Mesothelial cell of epicardium (in vitro differentiated cells): ENCODE measurements around the gene DFFB. TPM values are rescaled to one million over a fixed set of nuclear protein-coding genes. Genes with fewer than 3 reads are reported as not detected.

Experiments
- DNase-seq, 2 experiments: peaks; one replicate each; pipeline ENCODE4 v3.0.0; 2021; ENCODE audit warnings: low spot score in 2 of 2; ENCODE audit not compliant: unreplicated experiment in 2 of 2
- H3K27ac Mint-ChIP-seq: 2 replicates; pipeline ENCODE4 v1.8.0; 2021; ENCODE audit warnings: mixed read lengths
- H3K27me3 Mint-ChIP-seq: 2 replicates; pipeline ENCODE4 v1.8.0; 2021; ENCODE audit warnings: low read depth, mixed read lengths
- H3K36me3 Mint-ChIP-seq: 2 replicates; pipeline ENCODE4 v1.8.0; 2021; ENCODE audit warnings: mixed read lengths
- H3K4me1 Mint-ChIP-seq: 2 replicates; pipeline ENCODE4 v1.8.0; 2021; ENCODE audit warnings: mixed read lengths
- H3K4me3 Mint-ChIP-seq: 2 replicates; pipeline ENCODE4 v1.8.0; 2021; ENCODE audit warnings: mild to moderate bottlenecking, moderate library complexity, mixed read lengths
- H3K9me3 Mint-ChIP-seq: 2 replicates; pipeline ENCODE4 v1.8.0; 2021; ENCODE audit warnings: mixed read lengths
- total RNA-seq: library from RNA; stranded (reverse); gene quantifications from 3 replicates; pipeline ENCODE4 v1.2.1, GENCODE V29; 2021
- TF ChIP-seq, protein P1 (sequence below): fragments of 200-600 bp; sonication (generic); IDR thresholded peaks from one replicate; pipeline ENCODE4 v1.5.0; 2021; ENCODE audit warnings: antibody characterized with exemption; ENCODE audit not compliant: unreplicated experiment

Gene DFFB
- total RNA-seq, 1 donor from 2014 or later, result 11.0 TPM

DNA sequence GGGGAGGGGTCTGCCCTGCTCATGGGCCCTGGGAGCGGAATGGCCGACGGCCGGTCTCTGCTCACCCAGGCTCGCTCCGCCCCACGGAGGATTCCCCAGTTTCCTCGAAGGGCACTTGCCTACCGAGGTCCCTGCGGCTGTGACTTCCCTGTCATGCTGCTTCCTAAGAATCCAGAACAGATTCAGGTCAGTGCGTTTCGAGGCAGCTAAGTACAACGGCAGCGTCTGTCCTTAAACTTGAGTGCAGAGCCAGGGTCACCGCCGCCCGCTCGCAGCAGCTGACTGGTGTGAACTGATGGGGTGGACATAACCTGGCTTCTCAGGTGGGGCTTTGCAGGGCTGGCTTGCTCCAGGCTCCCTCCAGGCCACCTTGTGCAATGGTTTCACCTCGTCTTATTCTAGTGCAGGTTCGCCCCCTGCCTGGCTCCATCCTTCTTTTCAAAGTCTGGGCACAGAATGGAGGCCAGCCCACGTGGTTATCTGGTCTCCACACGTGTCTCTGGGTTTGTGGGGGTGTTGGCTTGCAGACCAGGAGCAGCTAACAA lies 50.4 kb downstream of the DFFB start:
- Mint-ChIP-seq H3K9me3 (no peaks in the 10 kb centered on the region), H3K4me1 (peaks cover 6% of the 10 kb centered on the region), H3K36me3 (no peaks in the 10 kb centered on the region), H3K4me3 (no peak overlapping the region), H3K27ac (no peak overlapping the region), H3K27me3 (peaks cover 34% of the 10 kb centered on the region)
- DNase-seq, result no peak
- TF ChIP-seq, protein P1, sequence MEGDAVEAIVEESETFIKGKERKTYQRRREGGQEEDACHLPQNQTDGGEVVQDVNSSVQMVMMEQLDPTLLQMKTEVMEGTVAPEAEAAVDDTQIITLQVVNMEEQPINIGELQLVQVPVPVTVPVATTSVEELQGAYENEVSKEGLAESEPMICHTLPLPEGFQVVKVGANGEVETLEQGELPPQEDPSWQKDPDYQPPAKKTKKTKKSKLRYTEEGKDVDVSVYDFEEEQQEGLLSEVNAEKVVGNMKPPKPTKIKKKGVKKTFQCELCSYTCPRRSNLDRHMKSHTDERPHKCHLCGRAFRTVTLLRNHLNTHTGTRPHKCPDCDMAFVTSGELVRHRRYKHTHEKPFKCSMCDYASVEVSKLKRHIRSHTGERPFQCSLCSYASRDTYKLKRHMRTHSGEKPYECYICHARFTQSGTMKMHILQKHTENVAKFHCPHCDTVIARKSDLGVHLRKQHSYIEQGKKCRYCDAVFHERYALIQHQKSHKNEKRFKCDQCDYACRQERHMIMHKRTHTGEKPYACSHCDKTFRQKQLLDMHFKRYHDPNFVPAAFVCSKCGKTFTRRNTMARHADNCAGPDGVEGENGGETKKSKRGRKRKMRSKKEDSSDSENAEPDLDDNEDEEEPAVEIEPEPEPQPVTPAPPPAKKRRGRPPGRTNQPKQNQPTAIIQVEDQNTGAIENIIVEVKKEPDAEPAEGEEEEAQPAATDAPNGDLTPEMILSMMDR, result no peak

DNA sequence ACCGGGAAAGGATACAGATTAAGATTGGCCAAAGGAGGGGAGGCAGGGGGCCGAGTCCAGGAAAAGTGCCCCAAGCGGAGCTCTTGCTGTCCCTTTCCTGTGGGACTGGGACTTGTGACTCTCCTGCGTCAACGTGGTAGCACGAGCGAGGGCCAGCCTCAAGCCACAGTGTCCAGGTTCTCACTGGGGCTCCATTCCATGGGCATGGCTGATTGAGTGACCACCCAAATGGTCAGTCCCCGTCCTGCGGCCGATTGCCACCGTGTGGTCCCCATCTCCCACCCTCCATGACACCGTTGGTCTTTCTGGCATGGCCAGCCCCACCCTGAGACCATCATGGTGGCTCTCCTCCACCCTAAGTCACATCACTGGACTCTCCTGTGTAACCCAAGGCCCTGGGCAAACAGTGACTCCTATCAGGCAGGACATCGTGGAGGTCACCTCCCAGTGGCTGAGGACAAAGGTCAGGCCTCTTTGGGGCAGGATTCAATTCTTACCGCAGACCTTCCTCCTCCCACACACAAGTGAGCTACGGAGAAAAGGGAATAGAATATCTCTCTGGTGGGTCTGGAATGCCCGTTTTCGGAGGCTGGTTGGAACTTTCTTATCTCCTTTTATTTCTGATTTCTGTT lies 51.7 kb downstream of the DFFB start:
- Mint-ChIP-seq H3K4me1 (peaks cover 4% of the 10 kb centered on the region), H3K4me3 (no peak overlapping the region), H3K27ac (no peak overlapping the region)

DNA sequence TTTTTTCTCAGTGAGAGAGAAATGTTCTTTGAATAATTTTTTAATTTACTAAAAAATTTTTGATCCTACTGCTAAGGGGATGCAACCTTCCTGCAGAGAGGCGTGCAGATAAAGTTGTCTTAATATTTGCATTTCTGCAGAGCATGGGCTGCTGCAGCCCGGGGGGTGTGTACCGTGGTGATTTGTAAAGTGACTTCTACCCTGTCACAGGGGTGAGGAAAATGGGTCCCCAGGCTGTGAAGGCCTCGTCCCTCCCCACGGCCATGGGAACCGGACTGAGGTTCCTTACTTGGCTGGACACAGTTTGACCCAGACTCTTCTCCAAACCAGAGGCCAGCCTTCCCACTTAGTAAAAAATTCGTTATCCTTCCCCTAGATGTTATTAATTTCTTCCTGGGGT lies 52.3 kb downstream of the DFFB start:
- Mint-ChIP-seq H3K9me3 (no peaks in the 10 kb centered on the region), H3K27me3 (peaks cover 34% of the 10 kb centered on the region), H3K27ac (no peak overlapping the region), H3K36me3 (no peaks in the 10 kb centered on the region), H3K4me1 (peaks cover 4% of the 10 kb centered on the region), H3K4me3 (no peak overlapping the region)
- DNase-seq, result no peak
- TF ChIP-seq, protein P1, result no peak

More for the DNA sequence above, 51.7 kb downstream of the DFFB start:
- Mint-ChIP-seq H3K27me3 (peaks cover 34% of the 10 kb centered on the region), H3K36me3 (no peaks in the 10 kb centered on the region), H3K9me3 (no peaks in the 10 kb centered on the region)
- no peak for DNase-seq
- TF ChIP-seq, protein P1, result no peak

DNA sequence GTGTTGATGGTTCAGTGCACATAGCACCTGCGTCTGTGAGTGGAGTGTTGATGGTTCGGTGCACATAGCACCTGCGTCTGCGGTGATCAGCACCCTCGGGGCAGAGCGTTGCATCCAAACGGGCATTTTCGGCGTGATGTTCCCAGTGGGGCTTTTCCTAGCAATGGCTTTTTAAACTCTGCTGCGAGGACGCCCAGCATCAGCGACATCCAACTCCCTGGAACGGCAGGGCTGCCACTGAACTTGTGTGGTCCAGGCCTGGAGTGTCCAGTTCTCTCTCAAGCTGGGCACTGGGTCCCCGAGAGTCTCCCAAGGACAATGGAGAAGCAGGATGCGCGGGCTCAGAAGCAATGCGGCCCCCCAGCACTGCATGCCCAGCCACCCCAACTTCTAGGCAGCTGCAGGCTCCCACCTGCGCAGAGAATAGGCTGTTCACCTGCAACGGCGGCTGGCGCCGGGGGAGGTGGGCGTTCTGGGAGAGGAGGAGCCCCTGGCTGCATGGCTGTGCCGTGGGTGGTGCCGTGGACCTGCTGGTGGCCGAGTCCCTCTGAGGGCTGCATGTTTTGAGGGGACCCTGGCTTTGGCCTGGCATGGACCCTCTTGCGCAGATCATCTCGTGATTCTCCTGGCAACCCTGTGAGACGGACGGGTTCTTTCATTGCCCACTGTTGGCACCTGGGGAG lies 52.9 kb downstream of the DFFB start:
- peaks cover 4% of the 10 kb centered on the region for H3K4me1 Mint-ChIP-seq

DNA sequence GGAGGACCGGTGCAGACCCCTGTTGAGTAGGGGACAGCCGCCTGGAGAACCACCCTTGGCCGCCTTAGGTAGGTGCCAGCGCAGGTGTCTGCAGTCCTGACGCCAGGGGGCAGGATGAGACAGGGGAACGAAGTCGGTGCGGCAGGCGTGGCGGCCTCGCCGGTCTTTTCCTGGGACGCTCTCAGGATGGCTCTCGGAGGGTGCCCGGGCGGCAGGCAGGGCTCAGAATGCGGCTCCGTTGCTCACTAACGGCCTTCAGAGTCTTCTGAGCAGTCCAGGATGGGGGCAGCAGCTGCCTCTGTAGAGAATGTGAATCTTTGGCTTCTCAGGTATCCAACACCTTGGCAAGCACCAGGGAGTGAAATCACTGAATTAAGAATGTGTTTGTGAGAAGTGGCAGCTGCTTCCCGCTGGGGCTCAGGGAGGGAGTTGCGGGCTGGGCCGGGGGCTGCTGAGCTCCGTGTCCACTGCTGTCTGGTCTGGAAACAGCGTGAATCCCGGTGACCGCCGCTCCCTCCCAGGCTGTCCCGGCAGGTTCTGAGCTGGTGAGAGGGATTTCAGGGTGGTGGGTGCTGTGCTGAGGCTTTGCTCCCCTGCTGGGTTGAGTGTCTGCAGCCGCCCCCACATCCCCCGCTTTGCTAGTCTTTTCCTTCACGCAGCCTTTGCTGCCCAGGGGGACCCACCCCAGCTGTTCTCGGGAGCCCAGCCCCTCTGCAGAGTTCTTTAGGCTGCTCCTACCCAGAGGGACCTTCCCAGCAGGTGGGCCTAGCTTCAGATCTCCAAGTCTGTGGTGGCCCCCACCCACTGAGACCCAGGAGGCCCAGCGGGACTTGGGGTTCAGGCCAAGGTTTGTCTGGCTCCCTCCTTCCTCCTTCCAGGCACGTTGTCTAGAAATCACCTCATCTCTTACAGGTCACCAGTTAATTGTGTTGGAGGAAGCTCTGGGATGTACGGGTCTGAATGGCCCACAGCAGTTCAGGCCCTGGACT lies 53.9 kb downstream of the DFFB start:
- DNase-seq, result peak; percentile 75 to 89
- H3K4me3 Mint-ChIP-seq, result peak overlapping the region; percentile 13

More for the DNA sequence above, 52.9 kb downstream of the DFFB start:
- TF ChIP-seq, protein P1, result no peak
- no peak overlapping the region for H3K27ac Mint-ChIP-seq
- peak in 1 of 2 experiments; percentile 8 for DNase-seq
- no peak overlapping the region for H3K4me3 Mint-ChIP-seq
- H3K9me3 Mint-ChIP-seq, result no peaks in the 10 kb centered on the region
- peaks cover 34% of the 10 kb centered on the region for H3K27me3 Mint-ChIP-seq
- H3K36me3 Mint-ChIP-seq, result no peaks in the 10 kb centered on the region

More for the DNA sequence above, 53.9 kb downstream of the DFFB start:
- H3K27ac Mint-ChIP-seq, result no peak overlapping the region
- H3K9me3 Mint-ChIP-seq, result no peaks in the 10 kb centered on the region
- H3K27me3 Mint-ChIP-seq, result peaks cover 40% of the 10 kb centered on the region
- no peaks in the 10 kb centered on the region for H3K36me3 Mint-ChIP-seq
- TF ChIP-seq, protein P1, result peak; percentile 79
- H3K4me1 Mint-ChIP-seq, result peaks cover 4% of the 10 kb centered on the region
